Vagina (tissue), 2 donors: ENCODE measurements around the gene HTRA3.

Experiments
- POLR2AphosphoS5 ChIP-seq, 2 donors: sonication (generic); formaldehyde crosslinking; IDR thresholded peaks; one replicate each; pipeline ENCODE4 v1.9.0; 2017; ENCODE audit warnings: antibody characterized with exemption in 2 of 2, mild to moderate bottlenecking in 2 of 2, low read depth in 1 of 2; ENCODE audit not compliant: insufficient read depth in 1 of 2
- TF ChIP-seq, protein P1 (sequence below), 3 experiments: fragments of 450-650 bp in 2 of 3; fragments of 200-600 bp in 1 of 3; sonication (generic) in 1 of 3; IDR thresholded peaks; one replicate each; pipeline ENCODE4 v1.5.1; 2017 to 2019; ENCODE audit warnings: antibody characterized with exemption in 3 of 3, mild to moderate bottlenecking in 2 of 3, moderate library complexity in 2 of 3

DNA sequence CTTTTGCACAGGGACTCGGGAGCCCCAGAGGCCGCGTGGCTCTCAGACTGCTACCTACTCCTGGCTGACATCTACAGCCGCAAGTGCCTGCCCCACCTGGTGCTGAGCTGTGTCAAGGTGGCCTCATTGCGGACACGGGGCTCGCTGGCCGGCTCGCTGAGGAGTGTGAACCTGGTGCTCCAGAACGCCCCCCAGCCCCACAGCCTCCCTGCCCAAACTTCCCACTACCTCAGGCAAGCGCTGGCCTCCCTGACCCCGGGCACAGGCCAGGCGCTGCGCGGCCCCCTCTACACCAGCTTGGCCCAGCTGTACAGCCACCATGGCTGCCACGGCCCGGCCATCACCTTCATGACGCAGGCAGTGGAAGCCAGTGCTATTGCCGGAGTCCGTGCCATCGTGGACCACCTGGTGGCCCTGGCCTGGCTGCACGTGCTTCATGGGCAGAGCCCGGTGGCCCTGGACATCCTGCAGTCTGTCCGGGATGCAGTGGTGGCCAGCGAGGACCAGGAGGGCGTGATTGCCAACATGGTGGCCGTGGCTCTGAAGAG lies 41.7 kb upstream of the HTRA3 start:
- TF ChIP-seq, protein P1, sequence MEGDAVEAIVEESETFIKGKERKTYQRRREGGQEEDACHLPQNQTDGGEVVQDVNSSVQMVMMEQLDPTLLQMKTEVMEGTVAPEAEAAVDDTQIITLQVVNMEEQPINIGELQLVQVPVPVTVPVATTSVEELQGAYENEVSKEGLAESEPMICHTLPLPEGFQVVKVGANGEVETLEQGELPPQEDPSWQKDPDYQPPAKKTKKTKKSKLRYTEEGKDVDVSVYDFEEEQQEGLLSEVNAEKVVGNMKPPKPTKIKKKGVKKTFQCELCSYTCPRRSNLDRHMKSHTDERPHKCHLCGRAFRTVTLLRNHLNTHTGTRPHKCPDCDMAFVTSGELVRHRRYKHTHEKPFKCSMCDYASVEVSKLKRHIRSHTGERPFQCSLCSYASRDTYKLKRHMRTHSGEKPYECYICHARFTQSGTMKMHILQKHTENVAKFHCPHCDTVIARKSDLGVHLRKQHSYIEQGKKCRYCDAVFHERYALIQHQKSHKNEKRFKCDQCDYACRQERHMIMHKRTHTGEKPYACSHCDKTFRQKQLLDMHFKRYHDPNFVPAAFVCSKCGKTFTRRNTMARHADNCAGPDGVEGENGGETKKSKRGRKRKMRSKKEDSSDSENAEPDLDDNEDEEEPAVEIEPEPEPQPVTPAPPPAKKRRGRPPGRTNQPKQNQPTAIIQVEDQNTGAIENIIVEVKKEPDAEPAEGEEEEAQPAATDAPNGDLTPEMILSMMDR (IDR thresholded peaks at IDR 0.05) = no peak
- TF ChIP-seq POLR2AphosphoS5 (IDR thresholded peaks at IDR 0.05; ENCODE audit: insufficient read depth in 1 of 2, low read depth in 1 of 2) = no peak
